GM12874 (cell line): Measurements from ENCODE around the gene POTEB.
"Not testable (repeated sequence)": the region's sequence is repeated elsewhere in the genome, so short reads cannot be mapped to it uniquely, and the experiment has no call there.

Experiments used
- TF ChIP-seq, protein P1 (sequence below): IDR thresholded peaks from 2 replicates; pipeline ENCODE4 v1.5.1; 2011; ENCODE audit warnings: low read depth, mild to moderate bottlenecking, control low read depth, low read length, moderate library complexity; ENCODE audit not compliant: insufficient read depth

The POTEB gene

DNA sequence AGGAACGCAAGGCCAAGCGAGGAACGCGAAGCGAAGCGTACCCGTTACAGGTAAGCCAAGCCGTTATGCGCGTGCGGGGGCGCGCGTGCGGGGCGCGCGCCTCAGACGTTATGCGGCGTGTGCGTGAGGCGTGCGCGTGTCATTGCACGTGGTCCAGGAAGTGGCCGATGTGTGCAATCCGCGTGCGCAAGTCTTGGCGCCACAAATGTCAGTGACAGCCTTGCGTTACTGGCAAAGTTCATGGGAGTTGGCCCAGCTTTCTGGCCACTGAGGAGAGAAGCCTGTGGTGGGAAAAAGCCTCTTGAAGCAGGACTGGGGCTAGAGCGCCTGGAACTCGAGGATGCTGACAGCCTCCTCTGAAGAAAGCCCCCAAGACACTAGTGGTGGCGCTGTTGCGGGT, at the start of gene POTEB:
Gene POTEB, minus strand, starts transcription at position 101 of the 400 bp plus-strand sequence. CDS start 489 bp downstream, outside the sequence.
- TF ChIP-seq, protein P1, sequence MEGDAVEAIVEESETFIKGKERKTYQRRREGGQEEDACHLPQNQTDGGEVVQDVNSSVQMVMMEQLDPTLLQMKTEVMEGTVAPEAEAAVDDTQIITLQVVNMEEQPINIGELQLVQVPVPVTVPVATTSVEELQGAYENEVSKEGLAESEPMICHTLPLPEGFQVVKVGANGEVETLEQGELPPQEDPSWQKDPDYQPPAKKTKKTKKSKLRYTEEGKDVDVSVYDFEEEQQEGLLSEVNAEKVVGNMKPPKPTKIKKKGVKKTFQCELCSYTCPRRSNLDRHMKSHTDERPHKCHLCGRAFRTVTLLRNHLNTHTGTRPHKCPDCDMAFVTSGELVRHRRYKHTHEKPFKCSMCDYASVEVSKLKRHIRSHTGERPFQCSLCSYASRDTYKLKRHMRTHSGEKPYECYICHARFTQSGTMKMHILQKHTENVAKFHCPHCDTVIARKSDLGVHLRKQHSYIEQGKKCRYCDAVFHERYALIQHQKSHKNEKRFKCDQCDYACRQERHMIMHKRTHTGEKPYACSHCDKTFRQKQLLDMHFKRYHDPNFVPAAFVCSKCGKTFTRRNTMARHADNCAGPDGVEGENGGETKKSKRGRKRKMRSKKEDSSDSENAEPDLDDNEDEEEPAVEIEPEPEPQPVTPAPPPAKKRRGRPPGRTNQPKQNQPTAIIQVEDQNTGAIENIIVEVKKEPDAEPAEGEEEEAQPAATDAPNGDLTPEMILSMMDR: not testable (repeated sequence)
